Psoas muscle (tissue), 8 donors: ENCODE measurements around the gene SMCO4. TPM values are rescaled to one million over a fixed set of nuclear protein-coding genes. Genes with fewer than 3 reads are reported as not detected.

ENCODE experiments used
- ATAC-seq, 4 donors: fragments of 200-7000 bp; cut with Tn5 transposase; one replicate each; pipeline ENCODE4 v1.9.1; 2020; ENCODE audit warnings: moderate library complexity in 3 of 4, mild to moderate bottlenecking in 2 of 4
- DNase-seq, 2 donors: peaks; one replicate each; pipeline ENCODE4 v3.0.0-alpha.2; 2020
- H3K27ac ChIP-seq: fragments of 200-600 bp; one replicate; pipeline ENCODE4 v1.8.0; 2022
- H3K27me3 ChIP-seq, 3 donors: fragments of 200-600 bp in 1 of 3; one replicate each; pipeline versions ENCODE4 v1.6.1 to v1.8.0; 2013 to 2022; ENCODE audit warnings: low read length in 2 of 3, mild to moderate bottlenecking in 2 of 3, moderate library complexity in 1 of 3; ENCODE audit not compliant: insufficient read depth in 3 of 3
- H3K36me3 ChIP-seq, 2 donors: fragments of 200-600 bp in 1 of 2; one replicate each; pipeline versions ENCODE4 v1.6.1 to v1.8.0; 2013 to 2022; ENCODE audit warnings: low read depth in 1 of 2, mild to moderate bottlenecking in 1 of 2, moderate library complexity in 1 of 2; ENCODE audit not compliant: insufficient read depth in 1 of 2
- H3K4me1 ChIP-seq: fragments of 200-600 bp; one replicate; pipeline ENCODE4 v1.8.0; 2022
- H3K4me3 ChIP-seq: fragments of 200-600 bp; one replicate; pipeline ENCODE4 v1.8.0; 2022; ENCODE audit warnings: mild to moderate bottlenecking
- H3K9me3 ChIP-seq: fragments of 200-600 bp; one replicate; pipeline ENCODE4 v1.8.0; 2022
- CTCF ChIP-seq: fragments of 200-600 bp; IDR thresholded peaks from one replicate; pipeline ENCODE4 v1.8.0; 2022; ENCODE audit warnings: antibody characterized with exemption
- WGBS, 3 donors: extraction: QIAGEN DNeasy Blood & Tissue Kit; methylation state at CpG; one replicate each; pipeline versions ENCODE4 v1.1.6 to v1.1.7; 2013; 5-methylcytosine and 5-hydroxymethylcytosine counted together
- intact Hi-C, 2 donors: fragments of 100-400 bp; cut with DNase I; formaldehyde crosslinking; loops; one replicate each; pipeline versions ENCODE4 v1.11.0 to v1.14.2; 2022
- polyA plus RNA-seq, 3 donors: library from polyadenylated mRNA; stranded (reverse); fragments of 200-250 nt; gene quantifications; one replicate each; pipeline ENCODE4 v1.2.3, GENCODE V29; 2013
- total RNA-seq, 4 donors: library from RNA; stranded (reverse); fragmentation: NEBNext Ultra II Directional in 2 of 4; extraction: Animal tissue kit (Norgen Biotek cat#: 25700) in 2 of 4; gene quantifications; one replicate each; pipeline versions ENCODE4 v1.2.1 to v1.2.4, GENCODE V29; 2021 to 2023
- donor health status: healthy with polysubstance abuse.
- donor health status: DM: no; HTN: no; CAD: no; lungs with moderate emphysema.
- donor health status: Bipolar disorder and iron deficiency.
- donor health status: healthy.
- donor health status: DM: yes; HTN: yes; CAD: no.
- donor health status: DM: no; HTN: no; CAD: no.
- donor health status: DM: no; HTN: no; CAD: no.
- donor health status: DM: yes; HTN: yes; CAD: no.

The SMCO4 gene
- total and polyA plus RNA-seq, 7 donors, result 3.5 to 21.8 (median 8.6) TPM

GRCh38 chr11:93541884-93542810 is 1.0 kb downstream of the SMCO4 start:
- peak; percentile 35 to 49 (median 42) for ATAC-seq
- peaks cover 28% of the 10 kb centered on the region for H3K4me1 ChIP-seq
- peak overlapping the region; percentile 84 for H3K4me3 ChIP-seq
- intact Hi-C loops, result loop anchor here (2.0 to 5.0 kb wide), 2 partner anchors 111 to 305 kb away; no protein-coding TSS in a partner anchor
- H3K9me3 ChIP-seq, result no peaks in the 10 kb centered on the region
- no peak for TF ChIP-seq CTCF
- 21 to 28% (median 21%) methylated on average over 19 to 29 of the region's 29 CpGs for WGBS, 3 donors
- DNase-seq, result peak; percentile 40 to 60
- no peaks in the 10 kb centered on the region for H3K36me3 ChIP-seq
- peak overlapping the region; percentile 78 for H3K27ac ChIP-seq
- no peaks in the 10 kb centered on the region for H3K27me3 ChIP-seq

GRCh38 chr11:93540896-93541553 is 2.2 kb downstream of the SMCO4 start:
- ATAC-seq, result no peak
- H3K9me3 ChIP-seq, result no peaks in the 10 kb centered on the region
- H3K4me3 ChIP-seq, result no peak overlapping the region
- intact Hi-C loops, result loop anchor here in 1 of 2 donors (5.0 kb wide), 1 partner anchor 304 kb away; no protein-coding TSS in a partner anchor
- no peaks in the 10 kb centered on the region for H3K27me3 ChIP-seq
- TF ChIP-seq CTCF, result no peak
- no peak for DNase-seq
- H3K27ac ChIP-seq, result no peak overlapping the region
- H3K36me3 ChIP-seq, result no peaks in the 10 kb centered on the region
- 96 to 100% (median 100%) methylated on average over 1 of the region's 1 CpG for WGBS, 3 donors
- H3K4me1 ChIP-seq, result peaks cover 37% of the 10 kb centered on the region

GRCh38 chr11:93540337-93540736 is 2.9 kb downstream of the SMCO4 start:
- Histone ChIP-seq H3K36me3 (no peaks in the 10 kb centered on the region), H3K27ac (no peak overlapping the region), H3K27me3 (no peaks in the 10 kb centered on the region), H3K4me1 (peaks cover 38% of the 10 kb centered on the region), H3K4me3 (no peak overlapping the region), H3K9me3 (no peaks in the 10 kb centered on the region)
- intact Hi-C loops, result loop anchor here in 1 of 2 donors (5.0 kb wide), 1 partner anchor 303 kb away; no protein-coding TSS in a partner anchor
- ATAC-seq (no peak), DNase-seq (no peak)
- no peak for TF ChIP-seq CTCF
- WGBS, 3 donors, result 51 to 75% (median 61%) methylated on average over 4 of the region's 4 CpGs

- Histone ChIP-seq H3K4me3 (peak overlapping the region; percentile 13), H3K36me3 (no peaks in the 10 kb centered on the region), H3K27me3 (no peaks in the 10 kb centered on the region), H3K9me3 (no peaks in the 10 kb centered on the region), H3K4me1 (peaks cover 35% of the 10 kb centered on the region), H3K27ac (peak overlapping the region; percentile 54)
- TF ChIP-seq CTCF, result no peak
- WGBS, 3 donors, result 37 to 63% (median 47%) methylated on average over 14 of the region's 14 CpGs
- intact Hi-C loops, result loop anchor here in 1 of 2 donors (5.0 kb wide), 1 partner anchor 51 kb away; no protein-coding TSS in a partner anchor
- DNase-seq (peak; percentile 40 to 54), ATAC-seq (peak; percentile 50 to 73 (median 66))
Measured at GRCh38 chr11:93537767-93538261, 5.4 kb downstream of the SMCO4 start.
